HG03460 (cell line): ENCODE measurements around the gene LYZ.

ENCODE experiments used
- ATAC-seq: cut with Tn5 transposase; IDR thresholded peaks from one replicate; pipeline ENCODE4 v1.9.1; 2021; ENCODE audit not compliant: unreplicated experiment

The LYZ gene

DNA sequence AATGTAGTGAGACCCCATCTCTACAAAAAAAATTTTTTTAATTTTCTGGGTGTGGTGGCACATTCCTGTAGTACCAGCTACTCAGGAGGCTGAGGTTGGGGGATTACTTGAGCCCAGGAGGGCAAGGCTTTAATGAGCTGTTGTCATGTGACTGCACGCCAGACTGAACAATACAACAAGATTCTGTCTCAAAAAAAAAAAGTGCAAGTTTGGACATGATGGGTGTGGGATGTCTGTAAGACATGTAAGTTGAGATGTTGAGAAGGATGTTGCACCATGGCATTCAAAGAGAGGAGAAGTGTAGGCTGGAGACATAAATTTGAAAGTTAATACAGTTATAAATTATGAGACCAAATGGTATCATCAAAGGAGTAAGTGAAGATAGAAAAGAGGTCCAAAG is 34.9 kb downstream of the LYZ start:
- no peak for ATAC-seq

DNA sequence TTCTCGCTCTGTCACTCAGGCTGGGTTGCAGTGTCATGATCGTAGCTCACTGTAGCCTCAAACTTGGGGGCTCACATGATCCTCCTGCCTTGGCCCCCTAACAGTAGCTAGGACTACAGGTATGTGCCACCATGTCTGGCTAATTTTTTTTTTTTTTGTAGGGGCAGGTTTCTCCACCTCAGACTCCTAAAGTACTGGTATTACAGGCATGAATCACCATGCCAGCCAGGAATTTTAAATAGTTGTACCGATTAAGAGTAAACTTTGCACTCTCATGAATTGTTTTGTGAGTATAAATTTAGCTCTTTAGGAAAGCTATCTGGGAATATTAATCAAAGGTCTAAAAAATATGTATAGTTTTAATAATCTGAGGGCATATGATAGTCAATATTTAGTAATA is 36.9 kb downstream of the LYZ start:
- ATAC-seq, result no peak

DNA sequence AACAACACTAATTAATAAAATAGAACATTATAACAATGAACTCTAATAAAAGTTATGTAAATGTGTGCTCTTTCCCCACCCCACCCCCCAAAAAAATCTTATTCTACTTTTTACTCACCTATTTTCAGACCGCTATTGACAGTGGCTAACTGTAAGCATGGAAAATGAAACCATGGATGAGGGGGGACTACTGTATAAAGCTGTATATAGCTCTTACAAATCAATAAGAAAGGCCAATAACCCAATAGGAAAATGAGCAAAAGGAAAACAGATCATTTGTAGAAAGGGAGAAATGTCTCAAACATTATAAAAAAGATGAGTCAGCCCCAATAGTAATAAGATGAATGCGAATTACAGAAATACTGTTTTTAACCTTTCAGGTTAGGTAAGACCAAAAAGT is 38.7 kb downstream of the LYZ start:
- ATAC-seq, result no peak

DNA sequence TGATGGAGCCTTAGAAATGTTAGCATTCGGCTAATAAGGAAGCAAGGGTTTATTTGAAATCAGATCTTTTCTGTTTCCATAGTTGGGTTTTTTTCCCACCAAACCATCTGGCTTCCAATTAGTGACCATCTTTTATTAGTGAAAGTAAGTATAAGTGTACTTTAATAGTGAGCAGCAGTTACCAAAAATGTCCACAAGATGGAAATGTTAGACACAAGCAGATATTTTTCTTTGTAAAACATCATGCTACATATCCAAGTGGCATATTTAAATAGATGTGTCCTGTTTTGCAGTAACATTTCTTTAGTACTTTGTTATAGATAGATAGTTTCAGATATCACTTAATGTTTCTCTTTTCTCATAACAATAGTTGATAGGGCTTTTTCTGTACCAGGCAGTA is 40.2 kb downstream of the LYZ start:
- no peak for ATAC-seq

DNA sequence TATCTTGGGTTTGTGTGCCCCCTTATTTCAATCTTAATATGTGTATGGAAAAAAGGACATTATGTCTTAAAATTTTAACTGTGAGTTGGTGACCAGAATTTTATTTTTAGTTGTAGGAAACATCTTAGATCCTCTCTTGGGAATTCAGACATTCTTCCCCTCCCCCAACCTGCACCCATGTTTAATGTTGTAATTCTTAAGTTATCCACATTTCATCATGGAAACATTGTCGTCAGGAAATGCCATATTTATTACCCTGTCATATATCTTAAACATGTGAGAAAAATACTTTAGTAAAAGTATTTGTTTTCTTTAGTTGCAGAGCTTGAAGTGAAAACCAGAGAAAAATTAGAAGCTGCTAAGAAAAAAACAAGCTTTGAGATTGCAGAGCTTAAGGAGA is 41.6 kb downstream of the LYZ start:
- ATAC-seq, result no peak

- peak; percentile 51 for ATAC-seq
Observed at GRCh38 chr12:69392179-69392928, 44.2 kb downstream of the LYZ start.

- ATAC-seq, result no peak
Observed at GRCh38 chr12:69396041-69396440, 47.9 kb downstream of the LYZ start.

DNA sequence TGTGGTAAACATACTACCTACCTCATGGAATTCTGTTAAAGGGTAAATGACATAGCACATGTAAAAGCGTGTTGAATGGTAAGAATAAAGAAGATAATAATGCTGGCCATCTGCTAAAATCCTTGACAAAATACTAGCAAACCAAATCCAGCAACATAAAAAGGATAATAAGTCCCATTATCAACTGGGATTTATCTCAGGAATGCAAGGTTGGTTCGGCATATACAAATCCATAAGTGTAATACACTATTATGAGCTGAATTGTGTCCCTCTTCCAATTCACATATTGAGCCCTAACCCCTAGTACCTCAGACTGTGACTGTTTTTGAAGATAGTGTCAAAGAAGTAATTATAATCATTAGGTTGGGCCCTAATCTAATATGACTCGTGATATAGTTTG is 48.8 kb downstream of the LYZ start:
- ATAC-seq, result no peak

- no peak for ATAC-seq
Observed at GRCh38 chr12:69397978-69398377, 49.8 kb downstream of the LYZ start.

DNA sequence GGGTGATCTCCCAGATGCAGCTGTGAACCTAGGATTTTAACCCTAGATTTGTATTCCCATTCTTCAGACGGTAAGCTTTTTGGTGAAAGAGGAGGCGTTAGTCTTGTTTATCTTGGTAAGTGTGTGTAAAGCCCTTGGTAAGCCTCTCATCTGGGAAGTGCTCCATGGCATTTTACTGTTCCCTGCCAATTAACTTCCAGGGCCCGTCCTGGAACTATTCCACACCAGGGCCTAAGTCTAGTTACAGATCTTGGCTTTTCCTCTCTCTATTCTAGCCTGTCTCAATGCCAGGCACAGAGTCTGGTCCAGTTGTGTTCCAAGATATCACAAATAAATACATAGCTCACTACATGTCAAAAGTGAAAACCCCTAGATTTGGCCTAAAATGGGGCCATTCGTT is 53.8 kb downstream of the LYZ start:
- no peak for ATAC-seq
